Tibial artery (tissue), 4 donors: ENCODE data around the gene TBX1.

Source experiments
- DNase-seq, 2 donors: peaks; one replicate each; pipeline ENCODE4 v3.0.0-alpha.2; 2019
- H3K27ac ChIP-seq, 2 donors: fragments of 200-600 bp; sonication (generic) in 1 of 2; 1 replicate in 1 of 2; 2 replicates in 1 of 2; pipeline ENCODE4 v1.5.1; 2018 to 2019; ENCODE audit warnings: mild to moderate bottlenecking in 1 of 2
- H3K27me3 ChIP-seq, 2 donors: fragments of 200-600 bp; sonication (generic) in 1 of 2; one replicate each; pipeline versions ENCODE4 v1.5.1 to v1.6.0; 2016 to 2019
- H3K36me3 ChIP-seq, 3 donors: fragments of 200-600 bp; sonication (generic) in 2 of 3; one replicate each; pipeline ENCODE4 v1.5.1; 2016 to 2019; ENCODE audit warnings: mild to moderate bottlenecking in 2 of 3
- H3K4me1 ChIP-seq, 4 donors: fragments of 200-600 bp; sonication (generic) in 2 of 4; 1 replicate in 3 of 4; 2 replicates in 1 of 4; pipeline ENCODE4 v1.5.1; 2016 to 2019
- H3K4me3 ChIP-seq, 2 donors: fragments of 200-600 bp; sonication (generic) in 1 of 2; 1 replicate in 1 of 2; 2 replicates in 1 of 2; pipeline ENCODE4 v1.5.1; 2018 to 2019; ENCODE audit warnings: mild to moderate bottlenecking in 2 of 2
- H3K9me3 ChIP-seq, 3 donors: fragments of 200-600 bp; sonication (generic) in 1 of 3; one replicate each; pipeline ENCODE4 v1.5.1; 2016 to 2019
- intact Hi-C: fragments of 100-400 bp; cut with DNase I; formaldehyde crosslinking; loops from one replicate; pipeline ENCODE4 v1.15.0; 2023; ENCODE audit warnings: low total_unique reads
- TF ChIP-seq, protein P1 (sequence below), 2 experiments: fragments of 200-600 bp in 1 of 2; fragments of 450-650 bp in 1 of 2; IDR thresholded peaks; one replicate each; pipeline ENCODE4 v1.5.1; 2017 to 2019; ENCODE audit warnings: antibody characterized with exemption in 2 of 2, mild to moderate bottlenecking in 1 of 2, moderate library complexity in 1 of 2

The TBX1 gene

GRCh38 chr22:19779685-19780268, 19.2 kb downstream of the TBX1 start:
- no peak for DNase-seq
- Histone ChIP-seq H3K4me3 (no peak overlapping the region), H3K27me3 (peaks cover 0 to 52% of the 10 kb centered on the region in 2 donors), H3K36me3 (no peaks in the 10 kb centered on the region), H3K27ac (no peak overlapping the region), H3K9me3 (no peaks in the 10 kb centered on the region), H3K4me1 (no peaks in the 10 kb centered on the region)
- TF ChIP-seq, protein P1, sequence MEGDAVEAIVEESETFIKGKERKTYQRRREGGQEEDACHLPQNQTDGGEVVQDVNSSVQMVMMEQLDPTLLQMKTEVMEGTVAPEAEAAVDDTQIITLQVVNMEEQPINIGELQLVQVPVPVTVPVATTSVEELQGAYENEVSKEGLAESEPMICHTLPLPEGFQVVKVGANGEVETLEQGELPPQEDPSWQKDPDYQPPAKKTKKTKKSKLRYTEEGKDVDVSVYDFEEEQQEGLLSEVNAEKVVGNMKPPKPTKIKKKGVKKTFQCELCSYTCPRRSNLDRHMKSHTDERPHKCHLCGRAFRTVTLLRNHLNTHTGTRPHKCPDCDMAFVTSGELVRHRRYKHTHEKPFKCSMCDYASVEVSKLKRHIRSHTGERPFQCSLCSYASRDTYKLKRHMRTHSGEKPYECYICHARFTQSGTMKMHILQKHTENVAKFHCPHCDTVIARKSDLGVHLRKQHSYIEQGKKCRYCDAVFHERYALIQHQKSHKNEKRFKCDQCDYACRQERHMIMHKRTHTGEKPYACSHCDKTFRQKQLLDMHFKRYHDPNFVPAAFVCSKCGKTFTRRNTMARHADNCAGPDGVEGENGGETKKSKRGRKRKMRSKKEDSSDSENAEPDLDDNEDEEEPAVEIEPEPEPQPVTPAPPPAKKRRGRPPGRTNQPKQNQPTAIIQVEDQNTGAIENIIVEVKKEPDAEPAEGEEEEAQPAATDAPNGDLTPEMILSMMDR (IDR thresholded peaks at IDR 0.05) = no peak
- intact Hi-C loops = no loop called here

- Histone ChIP-seq H3K4me1 (no peaks in the 10 kb centered on the region), H3K4me3 (no peak overlapping the region), H3K9me3 (no peaks in the 10 kb centered on the region), H3K27ac (no peak overlapping the region), H3K36me3 (peaks cover 0 to under 1% (median 0%) of the 10 kb centered on the region in 3 donors), H3K27me3 (peaks cover 0 to 29% of the 10 kb centered on the region in 2 donors)
- TF ChIP-seq, protein P1 (IDR thresholded peaks at IDR 0.05) = no peak
- no peak for DNase-seq
- intact Hi-C loops = no loop called here
Observed at GRCh38 chr22:19782533-19782932, 22.0 kb downstream of the TBX1 start.

DNA sequence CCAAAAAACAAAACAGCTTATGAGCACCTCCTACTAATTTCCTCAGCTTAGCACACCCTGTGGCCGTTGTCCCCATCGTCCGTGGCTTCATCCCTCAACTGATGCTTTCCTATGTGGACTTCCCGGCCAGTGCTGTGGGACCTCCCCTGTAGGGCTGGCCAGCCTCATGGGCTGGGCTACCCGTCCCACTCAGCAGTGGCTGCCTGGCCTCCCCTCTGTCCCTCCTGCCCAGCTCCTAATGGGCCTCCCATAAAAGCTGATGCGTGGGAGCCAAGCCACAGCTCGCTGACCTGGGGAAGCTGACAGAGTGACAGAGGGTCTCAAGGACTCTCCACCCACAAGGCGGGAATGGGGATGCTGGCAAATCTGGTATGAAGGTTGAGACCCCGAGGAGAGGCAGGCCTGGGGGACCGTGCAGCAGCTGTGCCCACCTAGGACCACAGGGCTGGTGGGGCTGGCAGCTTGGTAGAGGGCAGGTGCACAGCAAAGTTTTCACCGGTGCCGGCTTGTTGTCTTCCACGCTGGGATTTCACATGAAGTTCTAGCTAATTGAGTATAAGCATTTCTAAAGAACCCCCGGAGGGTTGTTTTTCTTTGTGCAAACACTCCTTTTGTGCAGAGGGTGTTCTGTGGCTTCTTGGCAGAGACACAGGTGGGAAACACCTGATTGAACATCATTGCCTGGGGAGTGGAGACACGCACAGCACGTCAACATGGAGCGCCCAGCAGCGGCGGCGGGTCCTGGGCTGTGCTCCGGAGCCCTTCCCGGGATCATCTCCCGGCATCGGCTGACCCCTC, 23.2 kb downstream of the TBX1 start:
- no peak for DNase-seq
- no peaks in the 10 kb centered on the region for H3K9me3 ChIP-seq
- TF ChIP-seq, protein P1 (IDR thresholded peaks at IDR 0.05) = no peak
- H3K4me1 ChIP-seq = no peaks in the 10 kb centered on the region
- H3K27ac ChIP-seq = no peak overlapping the region
- H3K27me3 ChIP-seq = peaks cover 0 to 18% of the 10 kb centered on the region in 2 donors
- H3K4me3 ChIP-seq = no peak overlapping the region
- peaks cover 0 to 13% (median 8%) of the 10 kb centered on the region in 3 donors for H3K36me3 ChIP-seq
- intact Hi-C loops = no loop called here

GRCh38 chr22:19784384-19785175, 24.0 kb downstream of the TBX1 start:
- intact Hi-C loops = no loop called here
- Histone ChIP-seq H3K36me3 (peaks cover 0 to 20% (median 9%) of the 10 kb centered on the region in 3 donors), H3K4me3 (no peak overlapping the region), H3K27ac (no peak overlapping the region), H3K27me3 (peaks cover 0 to 13% of the 10 kb centered on the region in 2 donors), H3K4me1 (no peaks in the 10 kb centered on the region), H3K9me3 (no peaks in the 10 kb centered on the region)
- DNase-seq = no peak
- TF ChIP-seq, protein P1 (IDR thresholded peaks at IDR 0.05) = no peak

DNA sequence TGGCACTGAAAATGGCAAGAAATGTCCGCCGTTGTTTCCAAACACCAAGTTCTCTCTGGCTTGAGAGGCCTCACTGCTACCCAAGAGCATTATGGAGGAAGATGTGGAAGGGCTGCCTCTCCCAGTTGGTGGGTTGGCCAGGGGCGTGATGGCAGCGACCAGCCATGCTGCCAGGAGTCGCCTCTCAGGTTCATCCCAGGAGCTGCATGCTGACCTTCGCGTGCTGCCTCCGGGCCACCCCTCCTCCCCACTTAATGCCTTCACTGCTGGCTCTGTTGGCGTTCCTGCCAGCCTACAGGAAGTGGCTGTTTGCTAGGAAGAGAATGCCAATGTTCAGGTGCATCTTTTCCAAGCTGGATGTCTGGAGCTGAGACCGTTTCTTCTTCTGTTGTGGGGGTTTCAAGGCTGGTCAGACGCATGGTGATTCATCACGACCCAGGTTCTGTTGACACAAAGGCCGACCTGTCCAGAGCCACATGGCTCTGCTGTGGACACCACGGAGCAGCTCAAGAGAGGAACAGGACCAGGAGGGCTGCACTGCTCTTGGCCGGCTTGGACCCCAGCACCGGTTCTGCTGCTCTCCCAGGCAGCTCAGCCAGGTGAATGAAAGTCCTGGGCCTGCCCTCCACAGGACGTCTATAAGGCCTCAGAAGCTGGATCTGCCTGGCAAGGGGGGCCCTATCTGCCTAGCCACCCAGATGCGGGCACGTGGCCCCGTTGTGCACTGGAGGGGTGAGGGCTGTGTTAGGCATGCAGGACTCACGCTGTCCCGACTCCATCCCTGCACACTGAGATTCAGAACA, 25.1 kb downstream of the TBX1 start:
- TF ChIP-seq, protein P1 (IDR thresholded peaks at IDR 0.05) = no peak
- H3K27me3 ChIP-seq = peaks cover 0 to 13% of the 10 kb centered on the region in 2 donors
- H3K27ac ChIP-seq = no peak overlapping the region
- no peak overlapping the region for H3K4me3 ChIP-seq
- intact Hi-C loops = no loop called here
- no peaks in the 10 kb centered on the region for H3K9me3 ChIP-seq
- DNase-seq = no peak
- peaks cover 0 to 20% (median 9%) of the 10 kb centered on the region in 3 donors for H3K36me3 ChIP-seq
- H3K4me1 ChIP-seq = no peaks in the 10 kb centered on the region
